HepG2 (cell line): ENCODE results near the gene GCDH. TPM values are rescaled to one million over a fixed set of nuclear protein-coding genes. Genes with fewer than 3 reads are reported as not detected.

Experiments
- ARID2 ChIP-seq: sonication (generic); formaldehyde crosslinking; IDR thresholded peaks from 2 replicates; pipeline ENCODE4 v1.8.1; 2022; ENCODE audit warnings: mild to moderate bottlenecking, missing genetic modification reagents, borderline replicate concordance
- DBP ChIP-seq: sonication (generic); formaldehyde crosslinking; IDR thresholded peaks from 2 replicates; pipeline ENCODE4 v1.4.0; 2020; ENCODE audit warnings: missing genetic modification reagents; ENCODE audit errors: not compliant biosample characterization
- HINFP ChIP-seq: sonication (generic); formaldehyde crosslinking; IDR thresholded peaks from 2 replicates; pipeline ENCODE4 v1.4.0; 2020; ENCODE audit warnings: low read depth, mild to moderate bottlenecking, missing genetic modification reagents
- MTF1 ChIP-seq: sonication (generic); formaldehyde crosslinking; IDR thresholded peaks from 2 replicates; pipeline ENCODE4 v1.5.0; 2020; ENCODE audit warnings: missing genetic modification reagents
- NCOA1 ChIP-seq: sonication (generic); formaldehyde crosslinking; IDR thresholded peaks from 2 replicates; pipeline ENCODE4 v1.9.0; 2021; ENCODE audit warnings: missing genetic modification reagents
- NR2F2 ChIP-seq: IDR thresholded peaks from 2 replicates; pipeline ENCODE4 v1.6.1; 2012; ENCODE audit warnings: low read depth, inconsistent platforms, borderline replicate concordance
- PATZ1 ChIP-seq: sonication (generic); formaldehyde crosslinking; IDR thresholded peaks from 2 replicates; pipeline ENCODE4 v1.4.0; 2020; ENCODE audit warnings: missing genetic modification reagents
- PHB2 ChIP-seq: fragments of 450-650 bp; IDR thresholded peaks from 2 replicates; pipeline ENCODE4 v1.6.1; 2018; ENCODE audit not compliant: partially characterized antibody
- PLRG1 ChIP-seq: fragments of 450-650 bp; conservative IDR thresholded peaks from 2 replicates; pipeline ENCODE4 v1.6.1; 2016
- RBM39 ChIP-seq: fragments of 200-400 bp; formaldehyde crosslinking; IDR thresholded peaks from one replicate; pipeline ENCODE4 v1.6.1; 2018; ENCODE audit warnings: antibody characterized with exemption, mild to moderate bottlenecking, low read depth, low read length; ENCODE audit not compliant: poor library complexity, severe bottlenecking
- SMAD1 ChIP-seq: sonication (generic); formaldehyde crosslinking; IDR thresholded peaks from 2 replicates; pipeline ENCODE4 v1.4.0; 2020; ENCODE audit warnings: missing genetic modification reagents, low read depth, mild to moderate bottlenecking, borderline replicate concordance
- SNAPC4 ChIP-seq: sonication (generic); formaldehyde crosslinking; IDR thresholded peaks from 2 replicates; pipeline ENCODE4 v1.4.0; 2020; ENCODE audit warnings: mild to moderate bottlenecking, missing genetic modification reagents
- TEAD3 ChIP-seq: optimal IDR thresholded peaks from 2 replicates; pipeline ENCODE3; 2016; ENCODE audit warnings: borderline replicate concordance
- XBP1 ChIP-seq: sonication (generic); formaldehyde crosslinking; IDR thresholded peaks from 2 replicates; pipeline ENCODE4 v1.5.0; 2020; ENCODE audit warnings: missing genetic modification reagents
- ZBTB20 ChIP-seq: sonication (generic); formaldehyde crosslinking; IDR thresholded peaks from 2 replicates; pipeline ENCODE4 v1.8.1; 2023; ENCODE audit warnings: missing genetic modification reagents, low read depth, mild to moderate bottlenecking, borderline replicate concordance
- ZNF44 ChIP-seq: sonication (generic); formaldehyde crosslinking; IDR thresholded peaks from 2 replicates; pipeline ENCODE4 v1.5.1; 2020; ENCODE audit warnings: mild to moderate bottlenecking, missing genetic modification reagents
- ZNF446 ChIP-seq: sonication (generic); formaldehyde crosslinking; IDR thresholded peaks from 2 replicates; pipeline ENCODE4 v1.5.0; 2020; ENCODE audit warnings: mild to moderate bottlenecking, missing genetic modification reagents
- ZNF75D ChIP-seq: sonication (generic); formaldehyde crosslinking; IDR thresholded peaks from 2 replicates; pipeline ENCODE4 v1.8.1; 2023; ENCODE audit warnings: missing genetic modification reagents, mild to moderate bottlenecking, borderline replicate concordance
- ZNF761 ChIP-seq: sonication (generic); formaldehyde crosslinking; conservative IDR thresholded peaks from 2 replicates; pipeline ENCODE4 v1.4.0; 2020; ENCODE audit warnings: mild to moderate bottlenecking, missing genetic modification reagents
- ZSCAN12 ChIP-seq: sonication (generic); formaldehyde crosslinking; IDR thresholded peaks from 2 replicates; pipeline ENCODE4 v1.9.0; 2021; ENCODE audit warnings: mild to moderate bottlenecking, missing genetic modification reagents
- polyA plus RNA-seq, 8 experiments: library from polyadenylated mRNA; depleted of rRNA in 3 of 8; stranded (reverse) in 7 of 8; unstranded in 1 of 8; fragments of >200 nt; fragmentation: Illumina TruSeq in 4 of 8; extraction: Trizol in 4 of 8; gene quantifications; 2 replicates each; pipeline versions ENCODE4 v1.2.1 to v1.2.3, GENCODE V29; 2011 to 2016; ENCODE audit warnings: low read depth in 4 of 8, missing spikeins in 1 of 8, mixed read lengths in 1 of 8; ENCODE audit not compliant: insufficient read depth in 1 of 8
- total RNA-seq, 5 experiments: library from RNA; depleted of rRNA; stranded (reverse); fragments of >200 nt; fragmentation: Illumina TruSeq; extraction: Trizol; gene quantifications; 2 replicates each; pipeline ENCODE4 v1.2.3, GENCODE V29; 2016; ENCODE audit warnings: low read depth in 1 of 5

The GCDH gene
- total and polyA plus RNA-seq, 2 of the 13 experiments (the other 11 are each of a cell fraction or from before 2014, with no cell fraction given): 15.1 to 38.0 TPM

GRCh38 chr19:12933287-12934072 lies 42.5 kb downstream of the GCDH start, which contains the start of gene FARSA (continued):
- no peak for TF ChIP-seq ZNF75D (CRISPR knock-in tag)
- TF ChIP-seq ZSCAN12 (CRISPR knock-in tag): no peak
- TF ChIP-seq PHB2: no peak
- TF ChIP-seq PATZ1 (CRISPR knock-in tag): peak; percentile 56
- TF ChIP-seq XBP1 (CRISPR knock-in tag): no peak
- no peak for TF ChIP-seq NR2F2
- TF ChIP-seq MTF1: no peak
- TF ChIP-seq ZNF446 (CRISPR knock-in tag): 0 out of 2 replicates have a peak, but pooled peaks have one; percentile 37
- TF ChIP-seq SNAPC4 (CRISPR knock-in tag): no peak
- TF ChIP-seq ZNF761 (CRISPR knock-in tag): no peak; the same call in 1 of the 2 replicates
- 0 out of 2 replicates have a peak, but pooled peaks have one; percentile 91 for TF ChIP-seq SMAD1 (CRISPR knock-in tag)
- TF ChIP-seq HINFP (CRISPR knock-in tag): no peak
- no peak for TF ChIP-seq PLRG1
- no peak for TF ChIP-seq ZNF44
- TF ChIP-seq ARID2 (CRISPR knock-in tag): peak; percentile 91; the same call in 1 of the 2 replicates
- TF ChIP-seq TEAD3 (CRISPR knock-in tag): peak; percentile 53
- no peak for TF ChIP-seq DBP (CRISPR knock-in tag)
- TF ChIP-seq NCOA1: no peak
- 0 out of 2 replicates have a peak, but pooled peaks have one; percentile 17 for TF ChIP-seq ZBTB20 (CRISPR knock-in tag)
- peak; percentile 85 for TF ChIP-seq RBM39
